ENCODE measurements around the gene SMARCA4. TPM values are rescaled to one million over a fixed set of nuclear protein-coding genes. Genes with fewer than 3 reads are reported as not detected.

SMARCA4 gene
- total and polyA plus RNA-seq, 3 donors from 2014 or later, result 141 to 188 (median 180) TPM

GRCh38 chr19:11018179-11018578 is 57.3 kb downstream of the SMARCA4 start:
- H3K27ac ChIP-seq, result no peak overlapping the region

GRCh38 chr19:11018763-11019162 is 57.9 kb downstream of the SMARCA4 start:
- TF ChIP-seq POLR2A (IDR thresholded peaks at IDR 0.05) (no peak), CTCF (IDR thresholded peaks at IDR 0.05) (no peak)
- no peak for DNase-seq
- Histone ChIP-seq H3K4me3 (no peak overlapping the region), H3K4me1 (peaks cover 13% of the 10 kb centered on the region), H3K27ac (peak overlapping the region in 1 of 2 donors; percentile 35), H3K36me3 (ENCODE audit: low read depth, missing control alignments) (no peaks in the 10 kb centered on the region), H3K9me3 (no peaks in the 10 kb centered on the region), H3K27me3 (no peaks in the 10 kb centered on the region)
- intact Hi-C loops (cut with DNase I; ENCODE audit: low total_unique reads), result no loop called here
- 94 to 98% methylated on average over 9 to 13 of the region's 13 CpGs for WGBS, 2 donors

More at GRCh38 chr19:11018179-11018578, 57.3 kb downstream of the SMARCA4 start:
- 82 to 90% methylated on average over 12 of the region's 12 CpGs for WGBS, 2 donors
- H3K9me3 ChIP-seq, result no peaks in the 10 kb centered on the region
- no peak overlapping the region for H3K4me3 ChIP-seq
- no peaks in the 10 kb centered on the region for H3K27me3 ChIP-seq
- H3K4me1 ChIP-seq, result peaks cover 13% of the 10 kb centered on the region
- H3K36me3 ChIP-seq (ENCODE audit: low read depth, missing control alignments), result no peaks in the 10 kb centered on the region
- intact Hi-C loops (cut with DNase I; ENCODE audit: low total_unique reads), result no loop called here
- no peak for TF ChIP-seq POLR2A (IDR thresholded peaks at IDR 0.05)
- no peak for TF ChIP-seq CTCF (IDR thresholded peaks at IDR 0.05)
- DNase-seq, result no peak

GRCh38 chr19:11019262-11019661 is 58.4 kb downstream of the SMARCA4 start:
- intact Hi-C loops (cut with DNase I; ENCODE audit: low total_unique reads), result no loop called here
- WGBS, 2 donors, result 91 to 96% methylated on average over 21 of the region's 21 CpGs
- peak overlapping the region in 1 of 2 donors; percentile 35 for H3K27ac ChIP-seq

GRCh38 chr19:11019824-11020223 is 59.0 kb downstream of the SMARCA4 start:
- peak; percentile 77 for DNase-seq
- H3K27ac ChIP-seq, result peak overlapping the region in 1 of 2 donors; percentile 35
- intact Hi-C loops (cut with DNase I; ENCODE audit: low total_unique reads), result no loop called here
- H3K4me3 ChIP-seq, result no peak overlapping the region
- no peaks in the 10 kb centered on the region for H3K36me3 ChIP-seq (ENCODE audit: low read depth, missing control alignments)
- H3K4me1 ChIP-seq, result peaks cover 13% of the 10 kb centered on the region
- no peaks in the 10 kb centered on the region for H3K9me3 ChIP-seq
- TF ChIP-seq CTCF (IDR thresholded peaks at IDR 0.05) (no peak), POLR2A (IDR thresholded peaks at IDR 0.05) (no peak)
- no peaks in the 10 kb centered on the region for H3K27me3 ChIP-seq
- 53 to 71% methylated on average over 3 to 8 of the region's 8 CpGs for WGBS, 2 donors

More at GRCh38 chr19:11019262-11019661, 58.4 kb downstream of the SMARCA4 start:
- Histone ChIP-seq H3K4me3 (no peak overlapping the region), H3K27me3 (no peaks in the 10 kb centered on the region), H3K4me1 (peaks cover 13% of the 10 kb centered on the region), H3K9me3 (no peaks in the 10 kb centered on the region), H3K36me3 (ENCODE audit: low read depth, missing control alignments) (no peaks in the 10 kb centered on the region)
- TF ChIP-seq CTCF (IDR thresholded peaks at IDR 0.05) (no peak), POLR2A (IDR thresholded peaks at IDR 0.05) (no peak)
- DNase-seq, result no peak

GRCh38 chr19:11020423-11020822 is 59.6 kb downstream of the SMARCA4 start:
- intact Hi-C loops (cut with DNase I; ENCODE audit: low total_unique reads), result no loop called here
- Histone ChIP-seq H3K4me3 (no peak overlapping the region), H3K27me3 (no peaks in the 10 kb centered on the region), H3K9me3 (no peaks in the 10 kb centered on the region), H3K36me3 (ENCODE audit: low read depth, missing control alignments) (no peaks in the 10 kb centered on the region), H3K27ac (peak overlapping the region in 1 of 2 donors; percentile 35), H3K4me1 (peaks cover 13% of the 10 kb centered on the region)
- TF ChIP-seq CTCF (IDR thresholded peaks at IDR 0.05) (no peak), POLR2A (IDR thresholded peaks at IDR 0.05) (no peak)
- no peak for DNase-seq
- 88 to 94% methylated on average over 5 to 6 of the region's 6 CpGs for WGBS, 2 donors

Data from testis (tissue), 3 donors.